ENCODE measurements around the gene ZCCHC14.

The ZCCHC14 gene

GRCh38 chr16:87474017-87474416 is 18.8 kb downstream of the ZCCHC14 start:
- no peak for DNase-seq

GRCh38 chr16:87472935-87473334 is 19.9 kb downstream of the ZCCHC14 start:
- no peak for DNase-seq

- no peak for DNase-seq
Measured at GRCh38 chr16:87472142-87472778, 20.6 kb downstream of the ZCCHC14 start.

GRCh38 chr16:87471278-87472141 is 21.3 kb downstream of the ZCCHC14 start:
- DNase-seq: no peak

GRCh38 chr16:87470332-87470731 is 22.5 kb downstream of the ZCCHC14 start:
- no peak for DNase-seq

GRCh38 chr16:87469169-87469568 is 23.7 kb downstream of the ZCCHC14 start:
- DNase-seq: no peak

GRCh38 chr16:87468550-87468949 is 24.3 kb downstream of the ZCCHC14 start:
- no peak for DNase-seq

- no peak for DNase-seq
Measured at GRCh38 chr16:87466975-87467501, 25.8 kb downstream of the ZCCHC14 start.

GRCh38 chr16:87465879-87466278 is 26.9 kb downstream of the ZCCHC14 start:
- no peak for DNase-seq

GRCh38 chr16:87465306-87465705 is 27.5 kb downstream of the ZCCHC14 start:
- no peak for DNase-seq

GRCh38 chr16:87464691-87465300 is 28.0 kb downstream of the ZCCHC14 start:
- DNase-seq: peak; percentile 7

GRCh38 chr16:87463722-87464690 is 28.8 kb downstream of the ZCCHC14 start:
- DNase-seq: peak; percentile 42

GRCh38 chr16:87461466-87461991 is 31.3 kb downstream of the ZCCHC14 start:
- DNase-seq: peak; percentile 30

- DNase-seq: no peak
Measured at GRCh38 chr16:87460936-87461335, 31.9 kb downstream of the ZCCHC14 start.

GRCh38 chr16:87459833-87460232 is 33.0 kb downstream of the ZCCHC14 start:
- no peak for DNase-seq

GRCh38 chr16:87459027-87459426 is 33.8 kb downstream of the ZCCHC14 start:
- no peak for DNase-seq

- no peak for DNase-seq
Measured at GRCh38 chr16:87458424-87458915, 34.4 kb downstream of the ZCCHC14 start.

GRCh38 chr16:87457709-87458423 is 35.0 kb downstream of the ZCCHC14 start:
- no peak for DNase-seq

GRCh38 chr16:87457061-87457611 is 35.7 kb downstream of the ZCCHC14 start:
- no peak for DNase-seq

- DNase-seq: no peak
Measured at GRCh38 chr16:87454391-87454790, 38.4 kb downstream of the ZCCHC14 start.

GRCh38 chr16:87453326-87453725 is 39.5 kb downstream of the ZCCHC14 start:
- DNase-seq: no peak
